Measurements from ENCODE around the gene CCN2.

CCN2 gene
- total RNA-seq, result 0 to 0.07 reads per million in 2 donors

- DNase-seq, result no peak
Measured at GRCh38 chr6:131950767-131951575, at the start of gene CCN2. CCN2 (minus strand) TSS chr6:131951372; CDS start chr6:131951172, 200 bp downstream.

- no peak for DNase-seq
Measured at GRCh38 chr6:132000296-132000695, 49.1 kb upstream of the CCN2 start.

GRCh38 chr6:131999545-132000146 is 48.5 kb upstream of the CCN2 start:
- no peak for DNase-seq

GRCh38 chr6:131998255-131998982 is 47.2 kb upstream of the CCN2 start:
- DNase-seq, result no peak

- no peak for DNase-seq
Measured at GRCh38 chr6:131997429-131998153, 46.4 kb upstream of the CCN2 start.

- DNase-seq, result no peak
Measured at GRCh38 chr6:131995917-131996316, 44.7 kb upstream of the CCN2 start.

- no peak for DNase-seq
Measured at GRCh38 chr6:131992557-131992956, 41.4 kb upstream of the CCN2 start.

GRCh38 chr6:131989036-131989435 is 37.9 kb upstream of the CCN2 start:
- DNase-seq, result no peak

- DNase-seq, result no peak
Measured at GRCh38 chr6:131982740-131983259, 31.6 kb upstream of the CCN2 start.

GRCh38 chr6:131981624-131981978 is 30.4 kb upstream of the CCN2 start:
- DNase-seq, result no peak

GRCh38 chr6:131980791-131981623 is 29.8 kb upstream of the CCN2 start:
- DNase-seq, result no peak

- DNase-seq, result no peak
Measured at GRCh38 chr6:131980338-131980790, 29.2 kb upstream of the CCN2 start.

- DNase-seq, result no peak
Measured at GRCh38 chr6:131979515-131980337, 28.6 kb upstream of the CCN2 start.

- no peak for DNase-seq
Measured at GRCh38 chr6:131978522-131978921, 27.4 kb upstream of the CCN2 start.

GRCh38 chr6:131976545-131977061 is 25.4 kb upstream of the CCN2 start:
- DNase-seq, result no peak

- no peak for DNase-seq
Measured at GRCh38 chr6:131972741-131973140, 21.6 kb upstream of the CCN2 start.

GRCh38 chr6:131970076-131970859 is 19.1 kb upstream of the CCN2 start:
- DNase-seq, result no peak

- DNase-seq, result no peak
Measured at GRCh38 chr6:131968656-131969055, 17.5 kb upstream of the CCN2 start.

GRCh38 chr6:131967948-131968347 is 16.8 kb upstream of the CCN2 start:
- DNase-seq, result no peak

GRCh38 chr6:131966443-131966842 is 15.3 kb upstream of the CCN2 start:
- no peak for DNase-seq

All from T-helper 9 cell (primary cell).